ENCODE results near the gene HOOK2.

Gene HOOK2

GRCh38 chr19:12796146-12797071, 21.1 kb upstream of the HOOK2 start:
- TF ChIP-seq CTCF (conservative IDR thresholded peaks at IDR 0.05), result peak; percentile 91
- H3K27ac ChIP-seq, result peak overlapping the region; percentile 30; the same call in 1 of the 2 replicates

GRCh38 chr19:12794971-12795381, 19.6 kb upstream of the HOOK2 start:
- no peak for TF ChIP-seq CTCF (conservative IDR thresholded peaks at IDR 0.05)
- peak overlapping the region; percentile 91 for H3K27ac ChIP-seq

GRCh38 chr19:12794196-12794941, 19.0 kb upstream of the HOOK2 start:
- peak overlapping the region; percentile 91 for H3K27ac ChIP-seq
- TF ChIP-seq CTCF (conservative IDR thresholded peaks at IDR 0.05), result no peak

- no peak for TF ChIP-seq CTCF (conservative IDR thresholded peaks at IDR 0.05)
- peak overlapping the region; percentile 91 for H3K27ac ChIP-seq
Observed at GRCh38 chr19:12793290-12794195, 18.2 kb upstream of the HOOK2 start.

- H3K27ac ChIP-seq, result peak overlapping the region; percentile 91
Observed at GRCh38 chr19:12792853-12793289, 17.5 kb upstream of the HOOK2 start.

More at GRCh38 chr19:12792853-12793289, 17.5 kb upstream of the HOOK2 start:
- TF ChIP-seq CTCF (conservative IDR thresholded peaks at IDR 0.05), result no peak
